Measurements from ENCODE around the gene SFI1.
"Not testable (repeated sequence)": the region's sequence is repeated elsewhere in the genome, so short reads cannot be mapped to it uniquely, and the experiment has no call there.

Gene SFI1, protein sequence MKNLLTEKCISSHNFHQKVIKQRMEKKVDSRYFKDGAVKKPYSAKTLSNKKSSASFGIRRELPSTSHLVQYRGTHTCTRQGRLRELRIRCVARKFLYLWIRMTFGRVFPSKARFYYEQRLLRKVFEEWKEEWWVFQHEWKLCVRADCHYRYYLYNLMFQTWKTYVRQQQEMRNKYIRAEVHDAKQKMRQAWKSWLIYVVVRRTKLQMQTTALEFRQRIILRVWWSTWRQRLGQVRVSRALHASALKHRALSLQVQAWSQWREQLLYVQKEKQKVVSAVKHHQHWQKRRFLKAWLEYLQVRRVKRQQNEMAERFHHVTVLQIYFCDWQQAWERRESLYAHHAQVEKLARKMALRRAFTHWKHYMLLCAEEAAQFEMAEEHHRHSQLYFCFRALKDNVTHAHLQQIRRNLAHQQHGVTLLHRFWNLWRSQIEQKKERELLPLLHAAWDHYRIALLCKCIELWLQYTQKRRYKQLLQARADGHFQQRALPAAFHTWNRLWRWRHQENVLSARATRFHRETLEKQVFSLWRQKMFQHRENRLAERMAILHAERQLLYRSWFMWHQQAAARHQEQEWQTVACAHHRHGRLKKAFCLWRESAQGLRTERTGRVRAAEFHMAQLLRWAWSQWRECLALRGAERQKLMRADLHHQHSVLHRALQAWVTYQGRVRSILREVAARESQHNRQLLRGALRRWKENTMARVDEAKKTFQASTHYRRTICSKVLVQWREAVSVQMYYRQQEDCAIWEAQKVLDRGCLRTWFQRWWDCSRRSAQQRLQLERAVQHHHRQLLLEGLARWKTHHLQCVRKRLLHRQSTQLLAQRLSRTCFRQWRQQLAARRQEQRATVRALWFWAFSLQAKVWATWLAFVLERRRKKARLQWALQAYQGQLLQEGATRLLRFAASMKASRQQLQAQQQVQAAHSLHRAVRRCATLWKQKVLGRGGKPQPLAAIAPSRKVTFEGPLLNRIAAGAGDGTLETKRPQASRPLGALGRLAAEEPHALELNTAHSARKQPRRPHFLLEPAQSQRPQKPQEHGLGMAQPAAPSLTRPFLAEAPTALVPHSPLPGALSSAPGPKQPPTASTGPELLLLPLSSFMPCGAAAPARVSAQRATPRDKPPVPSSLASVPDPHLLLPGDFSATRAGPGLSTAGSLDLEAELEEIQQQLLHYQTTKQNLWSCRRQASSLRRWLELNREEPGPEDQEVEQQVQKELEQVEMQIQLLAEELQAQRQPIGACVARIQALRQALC

DNA sequence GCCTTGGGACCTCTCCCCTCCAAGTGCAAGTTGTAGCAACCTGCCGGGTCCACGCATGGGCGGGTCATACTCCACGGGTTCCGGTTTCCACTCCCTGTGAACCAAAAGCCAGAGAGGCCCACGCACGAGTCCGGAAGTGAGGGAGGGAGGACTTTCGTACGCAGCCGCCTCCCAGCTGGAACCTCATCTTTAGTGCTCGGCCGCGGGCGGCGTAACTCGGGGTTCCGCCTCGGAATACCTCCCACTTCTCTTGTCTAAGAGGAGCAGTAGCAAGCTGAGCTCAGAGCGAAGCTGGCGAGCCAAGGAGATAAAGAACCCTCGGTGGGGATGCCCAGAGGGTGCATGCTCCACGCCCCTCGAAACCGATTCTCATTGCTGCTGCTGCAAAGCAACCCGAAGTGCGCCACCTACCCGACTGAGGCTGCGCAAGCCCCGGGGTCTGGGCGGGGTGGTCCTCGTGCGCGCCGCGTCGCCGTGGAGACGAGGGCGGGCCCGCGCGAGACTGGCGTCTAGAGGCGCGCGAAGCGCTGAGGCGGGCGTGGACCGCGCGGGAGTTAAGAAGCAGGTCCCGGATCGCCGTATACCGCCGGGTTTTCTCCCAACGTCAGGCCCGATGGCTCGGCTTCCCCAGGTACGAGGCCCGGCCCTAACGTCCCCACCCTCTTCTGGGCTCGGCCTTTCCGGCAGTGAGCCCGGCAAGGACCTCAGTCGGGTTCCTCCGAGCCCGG, at the start of gene SFI1:
TSS of gene SFI1 (plus strand) at position 530 of the 728 bp plus-strand sequence. CDS start 11,749 bp downstream, outside the sequence.
- DNase-seq (ENCODE audit: low read depth, low spot score) = peak; percentile 74

GRCh38 chr22:31446767-31447166, 49.6 kb upstream of the SFI1 start:
- DNase-seq (ENCODE audit: low read depth, low spot score) = no peak

DNA sequence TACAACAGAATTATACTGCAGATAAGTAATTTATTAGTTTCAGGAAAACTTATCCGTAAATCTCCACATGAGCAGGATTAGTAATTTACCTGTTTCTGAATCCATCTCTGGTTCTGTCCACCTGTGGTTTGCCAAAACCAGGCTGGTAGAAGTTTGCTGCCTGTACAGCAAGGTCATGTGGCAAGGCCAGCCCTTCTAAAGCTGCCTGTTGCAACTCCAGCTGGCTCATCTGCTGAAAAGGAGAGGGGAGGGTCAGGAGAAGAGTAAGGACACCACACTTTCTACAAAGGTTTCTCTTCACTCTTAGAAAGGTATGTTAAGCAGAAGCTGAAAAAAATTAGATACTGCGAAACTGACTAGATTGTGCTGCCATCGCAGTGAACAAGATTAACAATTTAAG, 49.0 kb upstream of the SFI1 start:
- DNase-seq (ENCODE audit: low read depth, low spot score) = no peak

DNA sequence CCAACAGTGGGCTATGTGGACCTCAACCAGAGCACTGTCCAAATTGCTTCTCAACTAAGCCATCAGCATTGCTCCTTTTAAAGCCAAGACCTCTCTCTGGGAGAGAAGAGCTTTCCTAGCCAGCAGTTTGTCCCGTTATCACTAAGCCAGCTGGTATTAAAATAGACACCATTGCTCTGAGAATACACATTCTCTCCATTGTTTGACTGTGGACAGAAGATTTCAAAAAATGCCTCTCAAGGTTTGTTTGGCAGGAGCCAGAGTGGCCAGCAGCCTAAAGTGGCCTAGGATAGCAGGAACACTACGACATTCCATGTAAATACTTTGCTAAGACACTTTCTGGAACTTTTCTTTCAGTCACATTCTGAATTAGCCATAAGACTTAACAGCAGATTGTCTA, 48.0 kb upstream of the SFI1 start:
- no peak for DNase-seq (ENCODE audit: low read depth, low spot score)

DNA sequence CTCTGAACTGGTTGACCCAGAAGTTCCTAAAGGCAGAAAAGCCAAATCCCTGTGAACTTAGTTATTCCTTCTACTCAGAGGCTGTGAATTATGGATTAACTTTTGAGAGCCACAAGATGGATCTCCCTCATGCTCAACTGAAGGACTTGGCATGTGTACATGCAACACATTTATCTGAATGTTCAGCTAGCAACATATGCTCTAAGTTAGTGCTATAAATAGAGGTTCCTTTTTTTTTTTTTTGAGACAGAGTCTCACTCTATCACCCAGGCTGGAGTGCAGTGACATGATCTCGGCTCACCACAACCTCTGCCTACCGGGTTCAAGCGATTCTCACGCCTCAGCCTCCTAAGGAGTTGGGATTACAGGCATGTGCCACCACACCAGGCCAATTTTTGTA, 46.8 kb upstream of the SFI1 start:
- DNase-seq (ENCODE audit: low read depth, low spot score) = no peak

GRCh38 chr22:31451709-31452571, 44.4 kb upstream of the SFI1 start:
- DNase-seq (ENCODE audit: low read depth, low spot score) = no peak

- no peak for DNase-seq (ENCODE audit: low read depth, low spot score)
These were observed 34.6 kb upstream of the SFI1 start for GRCh38 chr22:31461699-31462098.

DNA sequence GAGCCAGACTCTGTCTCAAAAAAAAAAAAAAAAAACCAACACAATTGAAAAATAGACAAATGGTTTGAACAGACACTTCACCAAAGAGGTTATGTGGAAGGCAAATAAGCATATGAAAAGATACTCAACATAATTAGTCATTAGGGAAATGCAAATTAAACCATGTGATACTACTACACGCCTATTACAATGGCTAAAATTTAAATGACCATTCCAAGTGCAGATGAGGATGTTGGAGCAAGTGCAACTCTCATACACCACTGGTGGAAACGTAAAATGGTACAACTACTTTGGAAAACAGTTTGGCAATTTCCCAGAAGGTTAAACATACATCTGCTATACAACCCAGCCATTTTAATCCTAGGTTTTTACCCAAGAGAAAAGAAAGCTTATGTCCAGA, 31.0 kb upstream of the SFI1 start:
- DNase-seq (ENCODE audit: low read depth, low spot score) = no peak

GRCh38 chr22:31474743-31475142, 21.6 kb upstream of the SFI1 start:
- no peak for DNase-seq (ENCODE audit: low read depth, low spot score)

DNA sequence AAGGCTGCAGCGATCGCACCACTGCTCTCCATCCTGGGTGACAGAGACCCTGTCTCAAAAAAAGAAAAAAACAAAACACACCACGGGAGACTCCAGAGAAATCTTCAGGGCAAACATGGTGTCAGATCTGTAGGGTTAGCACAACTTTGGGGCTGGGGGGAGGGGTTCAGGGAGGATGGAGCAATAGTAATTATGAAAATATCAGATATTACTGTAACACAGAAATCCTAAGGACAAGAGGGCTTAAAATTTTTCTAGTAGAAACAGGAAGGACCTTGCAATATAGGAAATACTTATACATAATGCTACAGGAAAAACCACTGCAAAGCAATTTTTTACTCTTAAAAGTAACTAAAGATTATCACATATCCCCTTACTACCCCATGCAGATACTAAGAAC, 20.5 kb upstream of the SFI1 start:
- no peak for DNase-seq (ENCODE audit: low read depth, low spot score)

- no peak for DNase-seq (ENCODE audit: low read depth, low spot score)
These were observed 19.0 kb upstream of the SFI1 start for GRCh38 chr22:31477329-31477728.

DNA sequence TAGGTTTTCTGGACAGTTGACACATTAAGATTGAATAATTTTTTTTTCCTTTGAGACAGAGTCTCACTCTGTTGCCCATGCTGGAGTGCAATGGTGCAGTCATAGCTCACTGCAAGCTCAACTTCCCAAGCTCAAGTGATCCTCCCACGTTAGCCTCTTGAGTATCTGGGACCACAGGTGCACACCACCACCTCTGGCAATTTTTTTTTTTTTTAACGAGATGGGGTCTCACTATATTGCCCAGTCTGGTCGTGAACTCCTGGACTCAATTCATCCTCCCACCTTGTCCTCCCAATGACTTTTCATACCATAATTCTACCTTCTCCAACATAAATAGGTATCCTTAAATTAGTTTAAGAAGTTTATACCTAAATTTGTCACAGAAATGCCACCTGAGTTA, 15.2 kb upstream of the SFI1 start:
- no peak for DNase-seq (ENCODE audit: low read depth, low spot score)

DNA sequence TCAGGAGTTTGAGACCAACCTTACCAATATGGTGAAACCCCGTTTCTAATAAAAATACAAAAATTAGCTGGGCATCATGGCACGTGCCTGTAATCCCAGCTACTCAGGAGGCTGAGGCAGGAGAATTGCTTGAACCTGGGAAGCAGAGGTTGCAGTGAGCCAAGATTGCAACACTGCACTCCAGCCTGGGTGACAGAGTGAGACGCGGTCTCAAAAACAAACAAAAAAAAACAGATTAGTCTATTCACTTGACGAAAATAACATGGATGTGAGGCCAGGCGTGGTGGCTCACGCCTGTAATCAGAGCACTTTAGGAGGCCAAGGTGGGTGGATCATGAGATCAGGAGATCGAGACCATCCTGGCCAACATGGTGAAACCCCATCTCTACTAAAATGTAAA, 13.9 kb upstream of the SFI1 start:
- not testable (repeated sequence) for DNase-seq (ENCODE audit: low read depth, low spot score)

DNA sequence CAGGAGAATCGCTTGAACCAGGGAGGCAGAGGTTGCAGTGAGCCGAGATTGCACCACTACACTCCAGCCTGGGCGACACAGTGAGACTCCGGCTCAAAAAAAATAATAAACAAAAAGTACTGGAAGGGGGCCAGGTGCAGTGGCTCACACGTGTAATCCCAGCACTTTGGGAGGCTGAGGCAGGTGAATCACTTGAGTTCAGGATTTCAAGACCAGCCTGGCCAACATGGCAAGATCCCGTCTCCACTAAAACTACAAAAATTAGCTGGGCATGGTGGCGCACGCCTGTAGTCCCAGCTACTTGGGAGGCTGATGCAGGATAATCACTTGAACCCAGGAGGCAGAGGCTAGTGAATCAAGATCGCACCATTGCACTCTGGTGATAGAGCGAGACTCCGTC, 10.0 kb upstream of the SFI1 start:
- not testable (repeated sequence) for DNase-seq (ENCODE audit: low read depth, low spot score)

- no peak for DNase-seq (ENCODE audit: low read depth, low spot score)
These were observed 9.4 kb upstream of the SFI1 start for GRCh38 chr22:31486951-31487350.

DNA sequence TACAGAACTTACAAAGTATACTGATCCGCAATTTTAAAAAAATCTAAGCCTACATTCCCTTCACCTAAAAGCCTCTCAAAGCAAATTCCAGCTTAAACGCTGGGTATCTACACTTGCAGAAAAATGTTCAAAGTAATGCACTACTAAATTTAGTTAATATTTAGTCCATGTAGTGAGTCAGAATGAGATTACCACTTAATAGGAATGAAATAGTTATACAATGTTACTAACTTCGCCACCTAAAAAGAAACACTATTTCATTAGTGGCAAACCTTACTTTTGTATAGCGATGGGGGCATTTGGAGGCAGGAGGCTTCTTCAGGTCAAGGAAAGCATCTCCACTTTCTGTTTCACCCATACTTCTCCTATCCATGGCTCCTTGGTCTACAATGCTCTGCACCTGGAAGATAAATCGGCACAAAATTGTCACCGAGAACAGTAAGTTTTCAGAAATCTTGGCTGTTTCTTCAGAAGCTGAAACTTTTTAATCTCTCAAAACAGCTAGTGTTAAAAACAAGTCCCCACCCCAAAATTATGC, 7.9 kb upstream of the SFI1 start:
- DNase-seq (ENCODE audit: low read depth, low spot score) = no peak

GRCh38 chr22:31488988-31489617, 7.2 kb upstream of the SFI1 start:
- DNase-seq (ENCODE audit: low read depth, low spot score) = no peak

DNA sequence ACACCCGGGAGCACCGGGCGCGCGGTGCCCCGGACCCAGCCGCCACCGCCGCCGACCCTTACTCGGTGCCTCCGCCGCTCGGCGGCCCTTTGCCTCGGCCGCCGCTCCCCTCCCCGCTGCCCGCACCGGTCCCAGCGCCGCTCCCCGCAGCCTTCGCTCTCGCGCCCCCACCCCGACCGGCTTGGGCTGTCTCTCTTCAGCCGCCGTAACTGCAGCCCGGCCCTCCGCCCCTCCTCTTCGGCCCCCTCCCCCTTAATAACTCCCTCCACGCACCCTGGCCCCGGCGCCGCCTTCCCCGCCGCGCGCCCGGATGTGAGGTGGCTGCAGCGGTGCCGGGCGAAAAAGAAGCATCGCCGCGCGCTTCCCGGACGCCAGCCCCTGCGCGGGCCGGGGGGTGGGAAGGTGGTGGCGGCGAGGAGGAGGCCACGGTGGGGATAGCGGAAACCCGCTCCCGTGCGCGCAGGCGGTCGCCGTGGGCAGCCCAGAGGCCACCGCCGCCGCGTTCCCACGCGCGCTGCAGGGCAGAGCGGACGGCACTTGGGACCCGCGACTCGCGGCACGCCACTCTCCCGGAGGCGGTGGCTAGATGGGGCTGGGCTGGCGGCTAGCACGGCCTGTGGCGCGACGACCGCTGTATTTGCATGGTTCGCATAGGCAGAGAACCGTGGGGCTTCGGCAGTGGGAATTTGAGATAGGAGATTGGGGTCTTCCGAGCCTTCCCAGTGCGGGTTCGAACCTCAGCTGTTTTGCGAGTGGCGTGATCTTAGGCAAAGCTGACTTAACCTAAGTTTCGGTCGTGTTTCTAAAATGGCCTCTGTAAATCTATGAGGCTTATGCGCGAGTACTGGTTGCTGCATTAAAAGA, 6.5 kb upstream of the SFI1 start, which contains the start of gene EIF4ENIF1:
TSS of gene EIF4ENIF1 (minus strand) at position 211 of the 864 bp plus-strand sequence. CDS start 1,124 bp downstream, outside the sequence.
- no peak for DNase-seq (ENCODE audit: low read depth, low spot score)
